ENCODE results near the gene MRPL19.
"Not testable (repeated sequence)": the region's sequence is repeated elsewhere in the genome, so short reads cannot be mapped to it uniquely, and the experiment has no call there.

The MRPL19 gene

GRCh38 chr2:75616933-75617332 is 29.6 kb upstream of the MRPL19 start:
- no peak for DNase-seq

DNA sequence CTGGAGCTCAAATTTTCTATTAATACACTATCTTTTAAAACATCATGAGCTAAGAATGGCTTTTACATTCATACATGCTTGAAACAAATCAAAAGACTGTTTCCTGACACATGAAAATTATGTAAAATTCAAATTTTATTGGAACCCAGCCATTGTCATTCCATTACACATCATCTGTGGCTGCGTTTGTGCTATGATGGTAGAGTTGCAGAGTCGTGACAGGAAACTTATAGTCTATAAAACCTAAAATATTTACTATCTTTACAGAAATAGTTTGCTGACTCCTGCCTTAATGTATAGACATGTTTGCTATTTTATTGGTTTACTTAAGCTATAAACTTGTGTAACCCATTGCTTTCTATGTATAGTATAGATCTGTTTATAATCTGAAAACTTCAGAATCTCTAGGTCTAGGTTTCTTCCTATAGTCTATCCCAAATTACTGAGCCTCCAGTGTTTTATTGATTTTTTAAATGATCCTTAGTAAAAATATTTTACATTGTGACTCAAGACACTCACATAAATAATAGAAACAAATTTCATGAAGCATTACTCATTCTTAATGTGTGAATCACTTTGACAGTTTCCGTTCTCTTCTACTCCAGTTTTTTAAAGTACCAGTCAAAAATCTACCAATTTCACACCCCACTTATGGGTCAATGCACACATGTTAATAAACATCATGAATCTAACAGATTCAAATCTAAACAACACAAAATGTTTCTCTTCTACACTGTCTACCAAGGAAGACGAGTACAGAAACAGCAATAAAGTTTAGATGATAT is 26.4 kb upstream of the MRPL19 start:
- no peak for DNase-seq

- DNase-seq: no peak
Observed at GRCh38 chr2:75621228-75621627, 25.4 kb upstream of the MRPL19 start.

DNA sequence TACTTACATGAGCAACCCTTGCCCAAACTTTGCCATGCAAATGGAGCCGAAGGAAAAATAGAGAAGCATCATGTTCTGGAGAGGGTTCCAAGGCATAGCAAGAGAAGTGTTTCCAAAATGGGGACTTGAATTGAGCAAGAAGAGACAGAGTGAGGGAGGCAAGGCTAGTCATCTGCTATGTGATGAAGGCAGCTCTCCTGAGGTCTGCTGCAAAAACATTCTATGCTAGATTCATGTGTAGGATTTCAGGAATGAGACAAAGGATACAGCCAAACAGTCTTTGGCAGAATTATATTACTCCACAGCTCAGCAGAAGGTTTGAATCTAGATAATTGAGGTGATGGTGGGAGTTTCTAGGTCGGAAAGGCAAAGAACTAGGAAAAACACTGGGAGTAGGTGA is 24.1 kb upstream of the MRPL19 start:
- no peak for DNase-seq

GRCh38 chr2:75622929-75623328 is 23.7 kb upstream of the MRPL19 start:
- DNase-seq: no peak

GRCh38 chr2:75627902-75628504 is 18.6 kb upstream of the MRPL19 start:
- peak; percentile 82 for DNase-seq

GRCh38 chr2:75632091-75632701 is 14.4 kb upstream of the MRPL19 start:
- no peak for DNase-seq

GRCh38 chr2:75632813-75633212 is 13.8 kb upstream of the MRPL19 start:
- no peak for DNase-seq

DNA sequence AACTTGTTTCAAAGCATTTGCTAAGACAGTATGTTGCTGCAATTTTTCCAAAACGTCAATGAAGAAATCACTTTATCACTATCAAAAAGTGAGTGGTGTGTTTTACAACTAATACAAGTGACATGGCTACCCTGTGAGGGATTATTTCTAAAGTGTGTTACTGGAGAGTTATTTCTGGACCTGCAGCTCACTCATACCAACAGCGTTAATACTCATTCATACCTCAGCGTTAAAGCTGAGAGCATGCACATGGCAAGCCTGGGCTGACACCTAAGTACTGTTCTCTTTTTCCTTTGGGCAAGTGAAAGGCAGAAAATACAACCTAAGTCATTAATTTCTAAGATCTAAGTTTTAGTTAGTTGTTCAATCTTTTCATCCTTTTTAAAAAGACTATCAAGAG is 13.0 kb upstream of the MRPL19 start:
- no peak for DNase-seq

- DNase-seq: no peak
Observed at GRCh38 chr2:75634945-75635344, 11.6 kb upstream of the MRPL19 start.

- no peak for DNase-seq
Observed at GRCh38 chr2:75637568-75637967, 9.0 kb upstream of the MRPL19 start.

DNA sequence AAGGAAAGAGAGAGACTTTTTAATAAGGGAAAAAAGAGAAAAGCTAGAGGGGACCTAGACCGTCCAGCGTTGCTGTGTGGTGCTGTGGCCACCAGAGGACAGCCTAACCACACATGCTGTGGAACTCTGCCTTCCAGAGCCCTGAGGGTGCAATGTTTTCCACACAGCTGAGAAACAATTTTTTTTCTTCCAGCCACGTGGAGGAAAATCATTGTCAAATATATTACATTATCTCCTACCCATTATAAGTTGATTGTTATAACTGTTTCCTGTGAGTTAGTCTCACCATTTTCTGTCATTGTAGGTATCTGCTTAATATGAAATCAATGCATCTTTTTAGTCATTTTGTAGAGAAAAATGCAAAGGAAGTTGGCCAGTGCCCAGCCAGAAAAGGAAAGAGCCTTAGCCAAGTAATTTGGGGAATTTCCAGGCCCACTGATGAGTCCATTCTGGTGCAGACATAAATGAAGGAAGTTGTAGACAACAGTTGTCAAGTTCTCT is 5.9 kb upstream of the MRPL19 start:
- peak; percentile 77 for DNase-seq

GRCh38 chr2:75641587-75641986 is 5.0 kb upstream of the MRPL19 start:
- no peak for DNase-seq

DNA sequence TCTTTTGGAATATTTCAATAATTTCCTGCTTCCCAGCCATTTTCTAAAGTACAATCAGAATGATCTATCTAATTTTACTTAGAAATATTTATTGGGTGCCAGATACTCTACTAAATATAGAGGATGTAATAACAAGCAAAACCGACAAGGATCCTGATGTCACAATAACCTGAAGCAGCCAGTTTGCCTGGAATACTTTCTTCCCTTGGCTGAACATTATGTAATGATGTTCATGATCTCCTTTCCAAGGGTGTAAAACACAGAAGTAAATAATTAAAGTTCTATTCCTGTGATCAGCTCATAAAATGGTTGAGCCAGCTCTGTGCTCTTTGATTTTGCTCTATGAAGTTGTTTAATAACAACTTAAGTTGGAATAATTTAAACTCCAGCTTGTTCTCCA is 2.6 kb upstream of the MRPL19 start:
- DNase-seq: no peak

- no peak for DNase-seq
Observed at GRCh38 chr2:75645643-75646042, 940 bp upstream of the MRPL19 start.

DNA sequence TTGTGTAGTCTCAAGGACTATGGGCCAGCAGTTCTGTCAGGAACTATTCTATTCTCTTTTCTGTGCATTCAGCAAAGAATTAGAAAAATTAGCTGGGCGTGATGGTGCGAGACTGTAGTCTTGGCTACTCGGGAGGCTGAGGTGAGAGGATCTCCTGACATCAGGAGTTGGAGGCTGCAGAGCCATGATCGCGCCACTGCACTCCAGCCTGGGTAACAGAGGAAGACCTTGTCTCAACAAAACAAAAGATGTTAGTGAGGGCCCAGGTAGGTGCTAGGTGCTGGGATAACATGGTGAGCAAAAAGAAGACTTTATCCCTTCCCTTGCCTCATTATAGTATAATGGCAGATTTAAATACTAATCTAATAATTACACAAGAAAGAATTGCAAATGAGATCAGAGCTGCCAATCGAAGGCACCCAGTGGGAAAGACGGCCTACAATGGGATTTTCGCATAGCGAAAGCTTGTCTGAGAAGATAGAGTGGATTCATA is 447 bp upstream of the MRPL19 start:
- DNase-seq: no peak

- DNase-seq: no peak
Observed at GRCh38 chr2:75647771-75648170, 1.2 kb downstream of the MRPL19 start.

GRCh38 chr2:75654012-75654411 is 7.4 kb downstream of the MRPL19 start:
- no peak for DNase-seq

- DNase-seq: no peak
Observed at GRCh38 chr2:75655861-75656260, 9.3 kb downstream of the MRPL19 start.

GRCh38 chr2:75656563-75656962 is 10.0 kb downstream of the MRPL19 start:
- DNase-seq: no peak

- DNase-seq: no peak
Observed at GRCh38 chr2:75657798-75658197, 11.2 kb downstream of the MRPL19 start.

DNA sequence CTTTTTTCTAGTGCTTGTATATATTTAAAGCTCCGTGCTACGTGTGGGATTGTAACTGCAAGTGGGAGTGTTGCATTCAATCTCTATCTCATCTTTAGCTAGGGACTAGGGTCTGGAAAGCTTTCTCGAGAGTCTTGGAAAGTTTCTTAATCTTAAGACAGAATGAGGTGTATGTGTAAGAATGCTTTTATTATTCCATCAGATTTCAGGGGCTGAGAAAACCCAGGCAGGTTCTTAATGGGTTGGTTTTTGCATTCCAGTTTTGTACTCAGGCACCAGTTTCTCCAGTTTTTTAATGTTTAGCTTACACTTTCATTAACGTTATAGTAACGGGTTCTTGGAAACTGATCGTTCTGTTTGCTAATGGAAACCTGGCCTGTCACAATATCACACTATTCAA is 20.3 kb downstream of the MRPL19 start:
- DNase-seq: no peak

DNA sequence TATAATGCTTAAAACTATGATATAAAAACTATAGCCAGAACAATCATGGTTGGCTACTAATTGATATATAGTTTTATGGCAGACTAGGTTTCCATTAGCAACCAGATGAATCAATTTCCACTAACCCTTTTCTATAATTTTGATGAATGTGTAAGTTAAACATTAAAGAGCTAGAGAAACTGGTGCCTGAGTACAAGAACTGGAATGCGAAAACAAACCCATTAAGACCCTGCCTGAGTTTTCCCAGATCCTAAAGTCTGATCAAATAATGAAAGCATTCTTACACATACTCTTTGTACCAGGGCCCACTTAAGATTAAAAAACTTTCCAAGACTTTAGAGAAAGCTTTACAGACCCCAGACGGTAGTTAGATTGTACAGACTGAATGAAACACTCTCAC is 21.3 kb downstream of the MRPL19 start:
- DNase-seq: no peak

- not testable (repeated sequence) for DNase-seq
Observed at GRCh38 chr2:75675423-75675822, 28.8 kb downstream of the MRPL19 start.
